H9 (cell line): Measurements from ENCODE around the gene FKBP11. TPM values are rescaled to one million over a fixed set of nuclear protein-coding genes. Genes with fewer than 3 reads are reported as not detected.

Experiments used
- DNase-seq: peaks from one replicate; pipeline ENCODE4 v3.0.0-alpha.2; 2017
- H2AFZ ChIP-seq: one replicate; pipeline ENCODE4 v1.6.1; 2013; ENCODE audit warnings: mild to moderate bottlenecking, low read length, control low read depth, moderate library complexity
- H2AK5ac ChIP-seq: 2 replicates; pipeline ENCODE4 v1.6.1; 2013; ENCODE audit warnings: low read length, control low read depth, mixed read lengths; ENCODE audit not compliant: insufficient read length
- H2BK120ac ChIP-seq: one replicate; pipeline ENCODE4 v1.6.1; 2013; ENCODE audit warnings: low read depth, mild to moderate bottlenecking, low read length, control low read depth, inconsistent platforms; ENCODE audit not compliant: poor library complexity, severe bottlenecking
- H2BK12ac ChIP-seq: 2 replicates; pipeline ENCODE4 v1.6.1; 2013; ENCODE audit warnings: low read length, control low read depth, mixed read lengths, low read depth; ENCODE audit not compliant: insufficient read length
- H2BK15ac ChIP-seq: 2 replicates; pipeline ENCODE4 v1.6.1; 2013; ENCODE audit warnings: low read depth, low read length, control low read depth
- H2BK20ac ChIP-seq: one replicate; pipeline ENCODE4 v1.6.1; 2013; ENCODE audit warnings: low read depth, mild to moderate bottlenecking, low read length, control low read depth, inconsistent platforms; ENCODE audit not compliant: poor library complexity, severe bottlenecking
- H2BK5ac ChIP-seq: 2 replicates; pipeline ENCODE4 v1.6.1; 2013; ENCODE audit warnings: low read length, control low read depth, mixed read lengths; ENCODE audit not compliant: insufficient read length
- H3K14ac ChIP-seq: 2 replicates; pipeline ENCODE4 v1.6.1; 2013; ENCODE audit warnings: low read length, control low read depth; ENCODE audit not compliant: insufficient read depth
- H3K18ac ChIP-seq: 2 replicates; pipeline ENCODE4 v1.6.1; 2013; ENCODE audit warnings: low read depth, mild to moderate bottlenecking, mixed read lengths, low read length, control low read depth; ENCODE audit not compliant: insufficient read length
- H3K23ac ChIP-seq: 2 replicates; pipeline ENCODE4 v1.6.1; 2013; ENCODE audit warnings: low read length, control low read depth, mixed read lengths, low read depth; ENCODE audit not compliant: insufficient read length
- H3K23me2 ChIP-seq: 2 replicates; pipeline ENCODE4 v1.6.1; 2013; ENCODE audit warnings: low read depth, mild to moderate bottlenecking, mixed read lengths, low read length, control low read depth; ENCODE audit not compliant: insufficient read length, poor library complexity, severe bottlenecking
- H3K27ac ChIP-seq: 2 replicates; pipeline ENCODE4 v1.5.1; 2013; ENCODE audit warnings: low read length, control low read depth, mixed read lengths, low read depth; ENCODE audit not compliant: insufficient read length
- H3K27me3 ChIP-seq: 2 replicates; pipeline ENCODE4 v1.6.1; 2013; ENCODE audit warnings: low read length, control low read depth, inconsistent platforms; ENCODE audit not compliant: insufficient read depth
- H3K4ac ChIP-seq: 2 replicates; pipeline ENCODE4 v1.6.1; 2013; ENCODE audit warnings: low read depth, mild to moderate bottlenecking, control low read depth, inconsistent platforms, low read length, moderate library complexity
- H3K4me1 ChIP-seq: 2 replicates; pipeline ENCODE4 v1.6.1; 2013; ENCODE audit warnings: low read length, control low read depth, inconsistent platforms; ENCODE audit not compliant: insufficient read depth
- H3K4me2 ChIP-seq: 2 replicates; pipeline ENCODE4 v1.6.1; 2013; ENCODE audit warnings: low read length, control low read depth, mixed read lengths; ENCODE audit not compliant: insufficient read length, insufficient read depth
- H3K56ac ChIP-seq: 2 replicates; pipeline ENCODE4 v1.6.1; 2013; ENCODE audit warnings: low read depth, mild to moderate bottlenecking, mixed read lengths, low read length, control low read depth; ENCODE audit not compliant: insufficient read length
- H3K79me1 ChIP-seq: 2 replicates; pipeline ENCODE4 v1.6.1; 2013; ENCODE audit warnings: low read depth, mild to moderate bottlenecking, moderate library complexity, low read length, control low read depth, inconsistent platforms; ENCODE audit not compliant: insufficient read depth, poor library complexity, severe bottlenecking
- H3K79me2 ChIP-seq: 2 replicates; pipeline ENCODE4 v1.6.1; 2013; ENCODE audit warnings: low read length, control low read depth, inconsistent platforms; ENCODE audit not compliant: insufficient read depth
- H3K9ac ChIP-seq: 2 replicates; pipeline ENCODE4 v1.6.1; 2013; ENCODE audit warnings: low read length, control low read depth, mixed read lengths; ENCODE audit not compliant: insufficient read length; ENCODE audit errors: extremely low read depth
- H3K9me3 ChIP-seq: one replicate; pipeline ENCODE4 v1.6.1; 2013; ENCODE audit warnings: low read depth, low read length, inconsistent platforms; ENCODE audit not compliant: control insufficient read depth
- H3T11ph ChIP-seq: one replicate; pipeline ENCODE4 v1.6.1; 2013; ENCODE audit warnings: mild to moderate bottlenecking, low read length, control low read depth, inconsistent platforms
- H4K20me1 ChIP-seq: one replicate; pipeline ENCODE4 v1.6.1; 2013; ENCODE audit not compliant: control insufficient read depth, insufficient read length, insufficient read depth
- H4K5ac ChIP-seq: 2 replicates; pipeline ENCODE4 v1.6.1; 2013; ENCODE audit warnings: low read depth, mild to moderate bottlenecking, mixed read lengths, low read length, control low read depth; ENCODE audit not compliant: insufficient read length
- H4K8ac ChIP-seq: replicated peaks from 2 replicates; pipeline ENCODE4 v1.6.1; 2013; ENCODE audit warnings: low read length, control low read depth, mixed read lengths, low read depth; ENCODE audit not compliant: insufficient read length
- H4K91ac ChIP-seq: 2 replicates; pipeline ENCODE4 v1.6.1; 2013; ENCODE audit warnings: low read depth, mild to moderate bottlenecking, moderate library complexity, mixed read lengths, low read length, control low read depth; ENCODE audit not compliant: insufficient read length
- H3K27ac Mint-ChIP-seq, 3 experiments: 2 replicates in 2 of 3; 3 replicates in 1 of 3; pipeline ENCODE4 v1.8.0; 2020 to 2021; ENCODE audit warnings: mixed read lengths in 3 of 3, mild to moderate bottlenecking in 1 of 3, moderate library complexity in 1 of 3
- H3K27me3 Mint-ChIP-seq: 2 replicates; pipeline ENCODE4 v1.8.0; 2021; ENCODE audit warnings: low read depth, mild to moderate bottlenecking, moderate library complexity, mixed read lengths
- H3K36me3 Mint-ChIP-seq, 3 experiments: 2 replicates in 2 of 3; 3 replicates in 1 of 3; pipeline ENCODE4 v1.8.0; 2020 to 2021; ENCODE audit warnings: low read depth in 3 of 3, mixed read lengths in 3 of 3; ENCODE audit not compliant: insufficient read depth in 1 of 3
- H3K4me1 Mint-ChIP-seq, 2 experiments: 2 replicates each; pipeline ENCODE4 v1.8.0; 2020; ENCODE audit warnings: mixed read lengths in 2 of 2
- H3K4me3 Mint-ChIP-seq, 2 experiments: 2 replicates in 1 of 2; 3 replicates in 1 of 2; pipeline ENCODE4 v1.8.0; 2020 to 2021; ENCODE audit warnings: mild to moderate bottlenecking in 2 of 2, mixed read lengths in 2 of 2, moderate library complexity in 1 of 2
- H3K9me3 Mint-ChIP-seq, 2 experiments: 2 replicates in 1 of 2; 3 replicates in 1 of 2; pipeline ENCODE4 v1.8.0; 2020; ENCODE audit warnings: mild to moderate bottlenecking in 2 of 2, mixed read lengths in 2 of 2, moderate library complexity in 1 of 2
- WGBS: extraction: QIAGEN DNeasy Blood & Tissue Kit; methylation state at CpG from one replicate; pipeline ENCODE4 v1.1.7; 2013; ENCODE audit warnings: missing lambda C conversion rate, low lambda C conversion rate, mixed read lengths; ENCODE audit not compliant: insufficient read length; ENCODE audit errors: extremely low coverage; 5-methylcytosine and 5-hydroxymethylcytosine counted together
- total RNA-seq: library from RNA; stranded (reverse); gene quantifications from 2 replicates; pipeline ENCODE4 v1.2.1, GENCODE V29; 2021
- TF ChIP-seq, protein P1 (sequence below): fragments of 200-600 bp; sonication (generic); conservative IDR thresholded peaks from 3 replicates; pipeline ENCODE4 v1.8.0; 2021; ENCODE audit warnings: antibody characterized with exemption, mild to moderate bottlenecking

The FKBP11 gene
- total RNA-seq, 1 experiment from 2014 or later = 40.8 TPM

DNA sequence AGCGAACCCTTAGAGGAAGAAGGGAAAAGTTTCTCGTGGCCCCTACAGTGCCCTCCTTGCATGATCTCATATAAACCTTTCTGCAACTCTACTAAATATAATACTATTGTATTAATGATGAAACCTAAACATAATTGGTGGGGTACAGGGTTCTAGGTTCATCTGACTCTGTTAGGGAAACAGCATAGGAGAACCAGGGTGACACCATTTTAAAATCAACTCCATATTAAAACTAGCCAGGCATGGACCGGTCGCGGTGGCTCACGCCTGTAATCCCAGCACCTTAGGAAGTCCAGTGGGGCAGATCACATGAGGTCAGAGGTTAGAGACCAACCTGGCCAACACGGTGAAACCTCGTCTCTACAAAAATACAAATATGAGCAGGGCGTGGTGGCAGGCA lies 44.6 kb downstream of the FKBP11 start:
- H3K4me1 Mint-ChIP-seq = peaks cover 28 to 47% of the 10 kb centered on the region in 2 experiments
- H3K79me1 ChIP-seq = no peaks in the 10 kb centered on the region
- no peak overlapping the region for H2BK20ac ChIP-seq
- H3K27me3 ChIP-seq = no peaks in the 10 kb centered on the region
- H4K5ac ChIP-seq = no peak overlapping the region
- H3K27me3 Mint-ChIP-seq = peaks cover 17% of the 10 kb centered on the region
- H2BK15ac ChIP-seq = no peak overlapping the region
- no peak overlapping the region for H3K9ac ChIP-seq
- H3K27ac ChIP-seq = no peak overlapping the region
- H4K20me1 ChIP-seq = no peaks in the 10 kb centered on the region
- H3K23me2 ChIP-seq = no peaks in the 10 kb centered on the region
- no peak overlapping the region for H3K14ac ChIP-seq
- no CpG with 5 or more reads among the region's 9 CpGs for WGBS
- H3T11ph ChIP-seq = no peak overlapping the region
- no peak for DNase-seq
- no peak overlapping the region for H4K8ac ChIP-seq
- no peak overlapping the region for H2BK12ac ChIP-seq
- H3K9me3 ChIP-seq = no peaks in the 10 kb centered on the region
- no peaks in the 10 kb centered on the region for H3K36me3 Mint-ChIP-seq
- no peak overlapping the region for H2BK120ac ChIP-seq
- H2BK5ac ChIP-seq = no peak overlapping the region
- no peak overlapping the region for H3K18ac ChIP-seq
- H3K4me3 Mint-ChIP-seq = no peak overlapping the region
- H3K4me2 ChIP-seq = no peak overlapping the region
- no peak overlapping the region for H3K4ac ChIP-seq
- no peak overlapping the region for H3K56ac ChIP-seq
- H4K91ac ChIP-seq = no peak overlapping the region
- H3K4me1 ChIP-seq = peaks cover 4% of the 10 kb centered on the region; the same call in 1 of the 2 replicates
- H2AFZ ChIP-seq = no peak overlapping the region
- H3K79me2 ChIP-seq = no peaks in the 10 kb centered on the region
- H3K23ac ChIP-seq = no peak overlapping the region
- TF ChIP-seq, protein P1, sequence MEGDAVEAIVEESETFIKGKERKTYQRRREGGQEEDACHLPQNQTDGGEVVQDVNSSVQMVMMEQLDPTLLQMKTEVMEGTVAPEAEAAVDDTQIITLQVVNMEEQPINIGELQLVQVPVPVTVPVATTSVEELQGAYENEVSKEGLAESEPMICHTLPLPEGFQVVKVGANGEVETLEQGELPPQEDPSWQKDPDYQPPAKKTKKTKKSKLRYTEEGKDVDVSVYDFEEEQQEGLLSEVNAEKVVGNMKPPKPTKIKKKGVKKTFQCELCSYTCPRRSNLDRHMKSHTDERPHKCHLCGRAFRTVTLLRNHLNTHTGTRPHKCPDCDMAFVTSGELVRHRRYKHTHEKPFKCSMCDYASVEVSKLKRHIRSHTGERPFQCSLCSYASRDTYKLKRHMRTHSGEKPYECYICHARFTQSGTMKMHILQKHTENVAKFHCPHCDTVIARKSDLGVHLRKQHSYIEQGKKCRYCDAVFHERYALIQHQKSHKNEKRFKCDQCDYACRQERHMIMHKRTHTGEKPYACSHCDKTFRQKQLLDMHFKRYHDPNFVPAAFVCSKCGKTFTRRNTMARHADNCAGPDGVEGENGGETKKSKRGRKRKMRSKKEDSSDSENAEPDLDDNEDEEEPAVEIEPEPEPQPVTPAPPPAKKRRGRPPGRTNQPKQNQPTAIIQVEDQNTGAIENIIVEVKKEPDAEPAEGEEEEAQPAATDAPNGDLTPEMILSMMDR = no peak
- no peak overlapping the region for H3K27ac Mint-ChIP-seq
- H2AK5ac ChIP-seq = no peak overlapping the region
- no peaks in the 10 kb centered on the region for H3K9me3 Mint-ChIP-seq
